ENCODE measurements around the gene MEGF10. TPM values are rescaled to one million over a fixed set of nuclear protein-coding genes. Genes with fewer than 3 reads are reported as not detected.

The MEGF10 gene
- polyA plus RNA-seq, 1 donor from 2014 or later: 0.05 TPM

- Histone ChIP-seq H3F3A (ENCODE audit: insufficient read depth, low read length, poor library complexity, severe bottlenecking) (no peaks in the 10 kb centered on the region), H3K27ac (ENCODE audit: low read length) (no peak overlapping the region), H3K9me3 (ENCODE audit: low read length) (no peaks in the 10 kb centered on the region), H3K4me2 (ENCODE audit: low read length) (no peak overlapping the region), H3K79me2 (replicated peaks; ENCODE audit: insufficient read depth, low read length) (no peaks in the 10 kb centered on the region), H3K4me3 (ENCODE audit: low read length) (no peak overlapping the region), H4K20me1 (ENCODE audit: insufficient read depth) (no peaks in the 10 kb centered on the region), H2AFZ (ENCODE audit: low read depth, low read length) (no peak overlapping the region), H3K9ac (ENCODE audit: low read length) (no peak overlapping the region), H3K36me3 (ENCODE audit: insufficient read depth, low read length) (no peaks in the 10 kb centered on the region), H3K9me2 (ENCODE audit: insufficient read depth, low read length) (no peaks in the 10 kb centered on the region), H3K27me3 (ENCODE audit: insufficient read depth, low read depth, low read length) (no peaks in the 10 kb centered on the region)
- TF ChIP-seq EZH2 (IDR thresholded peaks at IDR 0.05; ENCODE audit: borderline replicate concordance, insufficient read depth, low read length, poor library complexity, severe bottlenecking) (no peak), EP300 (conservative IDR thresholded peaks at IDR 0.05; ENCODE audit: poor library complexity, severe bottlenecking) (no peak), REST (IDR thresholded peaks at IDR 0.05; ENCODE audit: borderline replicate concordance) (no peak), CTCF (IDR thresholded peaks at IDR 0.05; ENCODE audit: poor library complexity, severe bottlenecking) (no peak), RAD21 (conservative IDR thresholded peaks at IDR 0.05) (no peak), TAF1 (IDR thresholded peaks at IDR 0.05; ENCODE audit: low read depth) (no peak), MXI1 (conservative IDR thresholded peaks at IDR 0.05; ENCODE audit: poor library complexity, severe bottlenecking) (no peak), POLR2AphosphoS5 (IDR thresholded peaks at IDR 0.05) (no peak), SMC3 (conservative IDR thresholded peaks at IDR 0.05; ENCODE audit: poor library complexity) (no peak)
Observed at GRCh38 chr5:127344931-127345330, 54.3 kb downstream of the MEGF10 start.

- no peak overlapping the region for H3K4me3 ChIP-seq (ENCODE audit: low read length)
- H3K79me2 ChIP-seq (replicated peaks; ENCODE audit: insufficient read depth, low read length): no peaks in the 10 kb centered on the region
- no peak overlapping the region for H3K9ac ChIP-seq (ENCODE audit: low read length)
- no peak for TF ChIP-seq CTCF (IDR thresholded peaks at IDR 0.05; ENCODE audit: poor library complexity, severe bottlenecking)
- no peak for TF ChIP-seq EZH2 (IDR thresholded peaks at IDR 0.05; ENCODE audit: borderline replicate concordance, insufficient read depth, low read length, poor library complexity, severe bottlenecking)
- TF ChIP-seq MXI1 (conservative IDR thresholded peaks at IDR 0.05; ENCODE audit: poor library complexity, severe bottlenecking): no peak
- no peak for TF ChIP-seq POLR2AphosphoS5 (IDR thresholded peaks at IDR 0.05)
- TF ChIP-seq SMC3 (conservative IDR thresholded peaks at IDR 0.05; ENCODE audit: poor library complexity): no peak
- no peak for TF ChIP-seq REST (IDR thresholded peaks at IDR 0.05; ENCODE audit: borderline replicate concordance)
- no peak for TF ChIP-seq RAD21 (conservative IDR thresholded peaks at IDR 0.05)
- TF ChIP-seq EP300 (conservative IDR thresholded peaks at IDR 0.05; ENCODE audit: poor library complexity, severe bottlenecking): no peak
- H3K27ac ChIP-seq (ENCODE audit: low read length): no peak overlapping the region
- no peaks in the 10 kb centered on the region for H4K20me1 ChIP-seq (ENCODE audit: insufficient read depth)
- no peak overlapping the region for H3K4me2 ChIP-seq (ENCODE audit: low read length)
- no peaks in the 10 kb centered on the region for H3K9me2 ChIP-seq (ENCODE audit: insufficient read depth, low read length)
- H3K27me3 ChIP-seq (ENCODE audit: insufficient read depth, low read depth, low read length): no peaks in the 10 kb centered on the region
- H3F3A ChIP-seq (ENCODE audit: insufficient read depth, low read length, poor library complexity, severe bottlenecking): no peaks in the 10 kb centered on the region
- H3K36me3 ChIP-seq (ENCODE audit: insufficient read depth, low read length): no peaks in the 10 kb centered on the region
- no peaks in the 10 kb centered on the region for H3K9me3 ChIP-seq (ENCODE audit: low read length)
- no peak overlapping the region for H2AFZ ChIP-seq (ENCODE audit: low read depth, low read length)
Observed at GRCh38 chr5:127351418-127351817, 60.8 kb downstream of the MEGF10 start.

All from neural cell (in vitro differentiated cells).